PFSK-1 (cell line): Measurements from ENCODE around the gene NAV2.

Source experiments
- FOXP2 ChIP-seq: optimal IDR thresholded peaks from 2 replicates; pipeline ENCODE3; 2011; ENCODE audit warnings: borderline replicate concordance, control low read depth, inconsistent platforms; ENCODE audit not compliant: insufficient read depth; ENCODE audit errors: extremely low read length, extremely low read depth
- POLR2AphosphoS5 ChIP-seq: IDR thresholded peaks from 2 replicates; pipeline ENCODE4 v1.6.1; 2012; ENCODE audit warnings: low read depth, mild to moderate bottlenecking, control low read depth, low read length, moderate library complexity
- SIN3A ChIP-seq: IDR thresholded peaks from 2 replicates; pipeline ENCODE4 v1.6.1; 2012; ENCODE audit warnings: mild to moderate bottlenecking, low read length, moderate library complexity, borderline replicate concordance; ENCODE audit not compliant: insufficient read depth
- TAF1 ChIP-seq: IDR thresholded peaks from 2 replicates; pipeline ENCODE4 v1.6.1; 2012; ENCODE audit warnings: low read length, control low read depth, borderline replicate concordance; ENCODE audit not compliant: insufficient read depth
- TF ChIP-seq, protein P1 (sequence below), 2 experiments: IDR thresholded peaks; 2 replicates each; pipeline versions ENCODE4 v1.6.1 to v1.8.0; 2011 to 2012; ENCODE audit warnings: low read depth in 2 of 2, low read length in 2 of 2, control low read depth in 1 of 2, inconsistent platforms in 1 of 2, mild to moderate bottlenecking in 1 of 2, moderate library complexity in 1 of 2; ENCODE audit not compliant: insufficient read depth in 1 of 2

The NAV2 gene

DNA sequence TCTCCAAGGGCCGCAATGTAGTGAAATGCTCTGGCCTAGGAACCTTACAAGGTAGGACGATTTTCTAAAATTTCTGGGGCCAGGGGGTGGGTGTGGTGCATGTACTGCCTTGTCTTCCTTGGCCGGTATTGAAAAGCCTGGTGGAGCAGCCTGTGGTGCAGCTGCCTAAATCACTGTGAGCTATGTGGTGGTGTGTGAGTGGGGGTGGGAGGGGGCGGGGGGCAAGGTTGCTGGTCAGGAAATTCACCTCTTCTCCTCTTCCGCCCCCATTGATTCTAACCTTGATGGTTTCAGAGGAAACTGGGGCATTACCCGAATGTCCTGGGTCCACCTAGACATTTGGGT is 310.4 kb downstream of the NAV2 start:
- TF ChIP-seq POLR2AphosphoS5: no peak
- TF ChIP-seq, protein P1, sequence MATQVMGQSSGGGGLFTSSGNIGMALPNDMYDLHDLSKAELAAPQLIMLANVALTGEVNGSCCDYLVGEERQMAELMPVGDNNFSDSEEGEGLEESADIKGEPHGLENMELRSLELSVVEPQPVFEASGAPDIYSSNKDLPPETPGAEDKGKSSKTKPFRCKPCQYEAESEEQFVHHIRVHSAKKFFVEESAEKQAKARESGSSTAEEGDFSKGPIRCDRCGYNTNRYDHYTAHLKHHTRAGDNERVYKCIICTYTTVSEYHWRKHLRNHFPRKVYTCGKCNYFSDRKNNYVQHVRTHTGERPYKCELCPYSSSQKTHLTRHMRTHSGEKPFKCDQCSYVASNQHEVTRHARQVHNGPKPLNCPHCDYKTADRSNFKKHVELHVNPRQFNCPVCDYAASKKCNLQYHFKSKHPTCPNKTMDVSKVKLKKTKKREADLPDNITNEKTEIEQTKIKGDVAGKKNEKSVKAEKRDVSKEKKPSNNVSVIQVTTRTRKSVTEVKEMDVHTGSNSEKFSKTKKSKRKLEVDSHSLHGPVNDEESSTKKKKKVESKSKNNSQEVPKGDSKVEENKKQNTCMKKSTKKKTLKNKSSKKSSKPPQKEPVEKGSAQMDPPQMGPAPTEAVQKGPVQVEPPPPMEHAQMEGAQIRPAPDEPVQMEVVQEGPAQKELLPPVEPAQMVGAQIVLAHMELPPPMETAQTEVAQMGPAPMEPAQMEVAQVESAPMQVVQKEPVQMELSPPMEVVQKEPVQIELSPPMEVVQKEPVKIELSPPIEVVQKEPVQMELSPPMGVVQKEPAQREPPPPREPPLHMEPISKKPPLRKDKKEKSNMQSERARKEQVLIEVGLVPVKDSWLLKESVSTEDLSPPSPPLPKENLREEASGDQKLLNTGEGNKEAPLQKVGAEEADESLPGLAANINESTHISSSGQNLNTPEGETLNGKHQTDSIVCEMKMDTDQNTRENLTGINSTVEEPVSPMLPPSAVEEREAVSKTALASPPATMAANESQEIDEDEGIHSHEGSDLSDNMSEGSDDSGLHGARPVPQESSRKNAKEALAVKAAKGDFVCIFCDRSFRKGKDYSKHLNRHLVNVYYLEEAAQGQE (IDR thresholded peaks at IDR 0.05; ENCODE audit: insufficient read depth in 1 of 2, low read depth in 2 of 2, low read length in 2 of 2): no peak

DNA sequence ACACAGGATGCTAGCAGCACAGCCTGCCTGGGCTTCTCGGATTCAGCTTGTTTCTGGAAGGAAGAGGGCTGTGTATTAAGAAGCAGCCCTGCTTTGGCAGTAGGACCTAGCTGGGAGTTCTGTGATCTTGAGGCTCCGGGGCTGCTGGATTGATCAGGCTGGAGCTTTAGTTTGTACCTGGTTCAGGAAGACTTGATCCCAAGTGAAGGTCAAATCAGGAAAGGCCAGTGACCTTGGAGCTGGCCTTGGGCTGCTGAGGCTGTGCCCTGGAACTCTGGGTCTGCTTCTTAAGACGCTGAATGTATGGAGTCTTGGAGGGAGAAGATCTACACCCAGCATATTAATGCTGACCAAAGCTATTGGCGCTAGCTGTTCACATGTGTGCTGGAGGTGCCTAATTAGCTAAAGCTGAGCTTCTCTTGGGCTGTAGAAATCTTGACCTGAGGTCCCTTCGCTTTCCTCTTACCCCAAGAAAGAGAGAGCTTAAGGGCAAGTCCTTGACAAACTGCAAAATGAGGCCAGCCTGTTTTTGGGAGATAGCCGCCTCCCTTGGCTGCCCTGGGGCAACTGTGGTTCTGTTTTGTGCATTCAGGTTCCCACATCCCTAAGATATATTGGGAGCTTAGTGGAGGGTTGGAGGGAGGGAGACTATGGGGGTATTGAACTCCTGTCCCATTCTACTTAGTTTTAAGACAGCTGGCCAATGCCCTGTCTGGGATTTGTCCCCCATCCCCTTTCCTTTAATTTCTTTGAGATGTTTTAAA is 311.7 kb downstream of the NAV2 start:
- TF ChIP-seq SIN3A (no peak), TAF1 (no peak), POLR2AphosphoS5 (no peak), FOXP2 (no peak)
- TF ChIP-seq, protein P1 (IDR thresholded peaks at IDR 0.05; ENCODE audit: insufficient read depth in 1 of 2, low read depth in 2 of 2, low read length in 2 of 2): no peak

DNA sequence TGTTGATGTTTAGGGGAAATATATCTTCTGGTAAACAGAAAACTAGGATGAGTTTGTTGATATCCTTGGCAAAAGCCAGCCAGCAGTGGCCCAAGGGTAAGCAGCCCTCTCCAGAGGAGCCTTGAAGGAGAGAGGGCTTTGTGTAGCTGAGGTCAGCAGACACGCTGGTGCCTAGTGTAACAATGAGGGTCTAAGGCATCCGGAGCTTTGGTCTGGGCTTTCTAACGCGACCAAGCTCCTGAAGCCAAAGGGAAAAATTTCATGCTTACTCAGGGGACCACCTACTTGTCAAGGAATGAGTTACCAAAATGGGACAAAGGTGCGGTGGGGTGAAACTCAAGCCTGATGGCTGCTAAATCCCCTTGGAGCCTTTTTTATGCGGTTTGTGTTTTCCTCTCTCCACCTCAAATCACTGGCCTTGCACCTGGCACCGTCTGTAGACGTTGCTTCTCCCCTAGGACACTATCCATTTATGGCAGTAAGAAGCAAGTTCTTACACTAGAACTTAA is 312.7 kb downstream of the NAV2 start:
- TF ChIP-seq SIN3A (no peak), POLR2AphosphoS5 (no peak), FOXP2 (no peak), TAF1 (no peak)
- TF ChIP-seq, protein P1 (IDR thresholded peaks at IDR 0.05; ENCODE audit: insufficient read depth in 1 of 2, low read depth in 2 of 2, low read length in 2 of 2): no peak

DNA sequence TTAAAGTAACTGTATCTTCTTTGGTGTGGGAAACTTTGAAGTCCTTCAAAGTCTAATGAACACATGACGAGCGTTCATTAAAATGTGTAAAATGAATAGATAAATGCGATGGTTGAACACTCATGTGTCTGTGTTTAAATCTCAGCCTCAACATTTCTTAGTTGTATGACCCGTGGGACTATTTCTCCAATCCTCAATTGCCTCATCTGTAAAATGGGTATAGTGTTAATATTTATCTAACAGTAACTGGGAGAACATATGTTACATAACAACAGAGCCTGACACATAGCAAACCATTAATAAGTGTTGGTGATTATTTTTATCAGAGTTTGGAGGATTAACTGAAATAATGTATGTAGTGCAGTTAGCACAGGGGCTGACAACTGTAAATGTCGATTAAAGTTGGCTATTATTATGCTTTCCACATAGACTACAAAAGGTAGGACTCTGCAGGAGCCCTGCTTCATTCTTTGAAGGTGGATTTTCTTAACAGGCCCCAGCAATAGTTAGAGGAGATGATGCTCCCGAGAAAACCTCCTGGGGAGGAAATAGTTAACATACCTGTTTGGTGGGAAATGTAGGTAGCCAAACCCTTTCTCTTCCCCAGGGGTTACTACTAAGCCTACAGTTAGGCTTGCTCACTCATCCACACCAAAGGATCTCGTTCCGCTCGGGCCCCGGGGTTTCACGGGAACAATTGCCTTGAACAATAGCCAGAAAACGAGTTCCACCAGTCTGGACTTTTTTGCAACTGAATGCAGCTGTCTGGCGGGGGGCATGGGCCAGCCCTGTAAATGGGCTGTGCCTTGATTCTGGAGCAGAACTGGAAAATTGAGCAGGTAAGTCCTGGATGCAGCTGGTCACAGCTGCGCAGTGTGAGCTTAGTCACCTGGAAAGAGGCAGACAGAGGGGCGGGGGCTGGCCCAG is 314.3 kb downstream of the NAV2 start:
- TF ChIP-seq FOXP2: no peak
- TF ChIP-seq, protein P1 (IDR thresholded peaks at IDR 0.05; ENCODE audit: insufficient read depth in 1 of 2, low read depth in 2 of 2, low read length in 2 of 2): no peak
- TF ChIP-seq POLR2AphosphoS5: no peak
- no peak for TF ChIP-seq TAF1
- TF ChIP-seq SIN3A: no peak
